ENCODE measurements around the gene HSDL1. TPM values are rescaled to one million over a fixed set of nuclear protein-coding genes. Genes with fewer than 3 reads are reported as not detected.

Gene HSDL1
- total RNA-seq, 1 donor from 2014 or later, result 23.1 TPM

DNA sequence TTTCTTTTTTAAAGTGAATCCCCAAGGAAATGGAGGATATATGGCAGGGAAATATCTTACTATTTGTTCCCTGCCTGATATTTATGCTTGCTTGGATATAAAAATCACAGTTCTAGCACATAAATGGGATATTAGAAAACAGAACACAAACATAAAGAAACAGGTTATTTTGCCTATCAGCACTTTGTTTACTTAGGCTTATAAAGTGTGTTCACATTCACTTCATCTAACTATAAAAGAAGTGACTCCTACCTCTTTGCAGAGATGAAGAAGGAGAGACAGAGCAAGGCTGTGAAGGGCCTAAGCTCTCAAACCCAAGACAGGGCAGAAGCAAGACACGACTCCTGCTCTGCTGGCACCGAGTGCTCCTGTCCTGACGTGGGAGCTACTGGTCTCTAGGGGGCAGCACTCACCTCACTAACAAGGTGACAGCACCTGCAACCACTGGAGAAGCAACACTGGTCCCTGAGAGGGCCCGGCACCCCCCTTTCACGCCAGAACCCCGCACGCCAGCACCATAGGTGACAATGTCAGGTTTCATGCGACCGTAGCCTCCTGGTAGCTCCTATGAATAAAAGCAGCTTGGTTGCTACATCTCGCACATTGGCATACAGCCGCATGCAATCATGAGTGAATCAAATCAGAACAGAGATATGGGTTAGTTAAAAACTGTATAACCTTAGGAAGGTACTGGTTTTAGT is 60.3 kb downstream of the HSDL1 start:
- DNase-seq (ENCODE audit: low spot score), result no peak

DNA sequence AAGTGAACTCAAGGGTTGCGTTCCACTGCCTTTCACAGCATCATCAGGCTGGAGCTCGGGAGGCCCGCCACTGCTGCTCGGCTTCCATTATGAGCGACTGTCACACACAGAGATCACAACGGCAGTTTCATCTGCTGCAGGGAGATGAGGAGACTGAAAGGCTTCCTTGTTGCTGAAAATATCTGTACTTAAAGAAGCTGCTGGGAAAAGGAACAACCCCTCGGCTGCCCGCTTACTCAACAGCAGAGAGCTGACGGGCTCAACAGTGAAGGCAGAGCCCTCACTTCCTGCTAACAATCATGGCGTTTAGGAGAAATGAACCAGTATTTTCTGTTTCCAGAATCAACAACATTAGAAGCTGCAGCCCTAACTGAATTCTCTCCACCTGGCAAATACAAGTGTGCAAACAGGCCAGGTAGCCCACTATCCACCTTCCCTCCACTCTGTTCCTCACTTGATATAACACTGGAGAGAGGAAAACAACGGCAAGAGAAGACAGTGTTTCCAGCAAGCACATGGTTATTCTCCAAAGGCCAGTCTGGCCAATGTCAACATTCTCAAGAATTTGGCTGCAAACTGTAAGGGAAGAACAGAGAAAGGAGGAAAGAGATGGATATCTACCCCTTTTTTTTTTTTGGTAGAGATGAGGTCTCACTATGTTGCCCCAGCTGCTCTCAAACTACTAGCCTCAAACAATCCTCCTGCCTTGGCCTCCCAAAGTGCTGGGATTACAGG is 62.0 kb downstream of the HSDL1 start:
- no peak for DNase-seq (ENCODE audit: low spot score)

DNA sequence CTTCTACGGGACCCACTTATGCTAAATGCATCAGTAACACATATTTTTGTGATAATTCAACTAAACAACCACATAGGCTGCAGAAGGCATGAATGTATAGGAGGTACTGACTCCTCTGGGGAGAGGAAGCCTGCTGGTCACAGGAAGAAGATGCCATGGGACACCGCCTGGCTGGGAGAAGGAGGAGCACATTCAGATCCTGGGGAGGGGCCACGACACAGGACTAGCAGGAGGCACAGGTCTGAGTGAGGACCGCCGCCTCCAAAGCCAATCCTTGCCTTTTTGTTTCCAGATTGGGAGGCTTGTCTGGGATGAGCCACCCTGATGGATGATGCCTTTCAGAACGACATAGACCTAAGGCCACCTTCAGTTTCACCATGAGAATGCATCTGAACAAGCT is 62.9 kb downstream of the HSDL1 start:
- no peak for DNase-seq (ENCODE audit: low spot score)

DNA sequence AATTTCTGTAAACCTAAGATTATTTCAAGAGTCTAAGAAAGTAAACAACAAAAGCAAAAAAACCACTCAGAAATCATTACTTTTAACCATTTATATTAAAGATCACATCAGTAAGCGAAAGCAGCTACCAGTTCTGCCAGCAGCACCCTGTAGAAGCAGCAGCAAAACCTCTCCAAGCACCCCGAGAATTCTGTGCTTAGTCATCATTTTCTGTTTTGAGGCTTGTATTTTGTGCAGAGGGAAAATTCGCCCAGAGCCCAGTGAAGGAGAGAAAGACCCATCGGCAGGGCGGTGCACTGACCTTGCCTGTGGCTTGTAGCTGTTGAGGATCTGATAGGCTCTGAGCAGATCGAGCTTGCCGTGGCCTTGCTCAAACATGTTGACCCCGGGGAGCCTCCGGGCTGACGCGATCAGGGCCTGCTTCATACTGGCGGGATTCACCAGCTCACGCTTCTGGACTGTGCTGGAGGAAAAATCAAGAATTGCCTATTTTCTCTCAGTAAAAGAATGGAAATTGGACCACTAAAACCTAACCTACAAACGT is 63.5 kb downstream of the HSDL1 start:
- no peak for DNase-seq (ENCODE audit: low spot score)

DNA sequence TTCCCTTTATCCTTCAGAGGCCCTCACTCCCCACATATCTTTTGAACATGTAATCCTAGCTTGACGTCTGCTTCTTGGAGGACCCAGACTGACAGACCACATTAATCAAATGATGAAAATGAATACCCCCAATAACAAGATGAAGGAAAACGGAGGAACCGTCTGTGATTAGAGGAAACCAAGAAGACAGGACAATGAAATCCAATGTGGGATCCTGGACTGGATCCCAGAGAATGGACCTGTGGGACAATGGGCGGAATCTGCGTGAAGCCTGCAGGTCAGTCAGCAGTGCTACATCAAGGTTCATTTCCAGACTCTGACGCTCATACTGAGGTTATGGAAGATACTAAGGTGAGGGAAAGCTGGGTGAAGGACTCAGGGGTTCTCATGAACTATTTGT is 64.2 kb downstream of the HSDL1 start:
- DNase-seq (ENCODE audit: low spot score), result no peak

DNA sequence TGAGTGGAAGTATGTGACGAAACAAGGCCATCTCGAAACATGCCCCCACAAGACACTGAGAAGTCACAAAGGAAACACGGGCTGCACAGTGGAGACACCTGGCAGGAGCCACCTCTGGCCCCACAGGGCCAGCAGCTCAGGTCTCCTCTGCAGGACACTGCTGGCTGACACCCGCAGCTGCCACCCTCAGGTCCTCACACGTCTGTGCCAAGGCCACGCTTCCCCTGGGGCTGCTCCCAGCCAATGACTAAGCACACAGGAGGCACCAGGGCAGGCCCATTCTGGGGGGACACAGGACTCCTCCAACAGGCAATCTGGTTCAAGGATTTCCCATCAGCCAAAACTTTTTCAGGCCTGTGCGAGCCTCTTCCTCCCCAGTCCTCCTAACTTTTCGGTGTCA is 64.6 kb downstream of the HSDL1 start:
- no peak for DNase-seq (ENCODE audit: low spot score)

DNA sequence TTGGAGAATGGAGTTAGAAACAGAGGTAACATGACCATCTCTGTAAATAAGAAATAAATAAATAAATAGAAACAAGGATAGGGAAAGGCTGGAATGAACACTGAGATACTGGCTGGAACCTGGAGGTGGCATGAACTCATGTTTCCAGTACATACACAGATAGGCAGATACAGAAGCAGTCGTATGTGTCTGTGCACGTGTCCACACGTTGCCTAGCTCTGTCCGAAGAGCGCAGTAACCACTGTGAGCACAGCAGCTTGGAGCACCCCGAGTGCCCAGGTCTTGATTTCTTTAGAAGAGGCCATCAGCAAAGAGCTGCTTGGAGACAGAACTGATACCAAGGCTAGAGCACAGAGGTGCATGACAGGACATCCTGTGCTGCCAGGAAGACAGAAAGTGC is 65.3 kb downstream of the HSDL1 start:
- DNase-seq (ENCODE audit: low spot score), result no peak

DNA sequence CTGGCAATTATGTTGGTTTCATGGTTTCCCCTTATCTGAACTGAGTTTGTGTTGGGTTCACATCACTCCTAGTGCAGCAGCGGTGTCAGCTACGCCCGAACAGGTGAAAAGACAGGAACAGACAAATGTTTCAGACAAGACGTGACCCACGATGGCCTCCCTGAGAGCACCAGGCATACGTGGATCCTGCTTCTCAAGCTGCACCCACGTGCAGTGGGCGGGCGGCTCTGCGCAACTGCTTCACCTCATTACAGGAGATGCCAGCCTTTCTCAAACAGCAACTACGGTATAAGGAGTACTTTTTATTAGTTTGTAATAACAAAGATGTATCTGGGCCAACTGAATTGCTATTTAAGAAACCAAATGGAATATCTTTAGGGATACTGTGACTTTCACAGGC is 69.6 kb downstream of the HSDL1 start:
- DNase-seq (ENCODE audit: low spot score), result no peak

DNA sequence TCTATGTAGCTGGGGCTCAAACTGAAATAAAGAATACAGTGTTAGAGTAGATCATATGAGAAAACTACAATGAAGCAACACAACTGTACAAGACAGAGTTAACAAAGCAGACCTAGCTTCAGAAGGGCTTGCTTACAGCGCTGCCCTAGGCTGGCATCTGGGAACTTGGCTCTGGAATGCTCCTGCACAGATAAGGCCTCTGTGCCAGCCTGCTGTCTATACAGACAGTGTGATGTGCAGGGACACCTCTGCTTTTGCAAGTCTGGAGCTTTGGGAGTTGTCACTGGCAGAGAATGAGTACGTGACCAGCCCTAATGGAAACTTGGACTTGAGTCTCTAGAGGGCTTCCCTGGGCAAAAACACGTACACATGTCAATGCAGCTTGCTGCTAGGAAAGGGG is 70.3 kb downstream of the HSDL1 start:
- no peak for DNase-seq (ENCODE audit: low spot score)

Other genes with a start within 250 kb of the HSDL1 start
- gene MLYCD, start 246.1 kb downstream of the HSDL1 start, total RNA-seq, result 10.4 TPM
- gene OSGIN1, start 191.9 kb downstream of the HSDL1 start, total RNA-seq, result 30.9 TPM
- 1.5 TPM for gene NECAB2, start 176.9 kb downstream of the HSDL1 start, total RNA-seq
- gene SLC38A8, start 102.4 kb downstream of the HSDL1 start, total RNA-seq, result not detected
- gene MBTPS1, start 28.2 kb downstream of the HSDL1 start, total RNA-seq, result 70.9 TPM
- not detected for gene DNAAF1, start 131 bp upstream of the HSDL1 start, total RNA-seq
- 44.5 TPM for gene TAF1C, start 41.9 kb upstream of the HSDL1 start, total RNA-seq
- gene ADAD2, start 46.0 kb upstream of the HSDL1 start, total RNA-seq, result not detected
- gene KCNG4, start 94.8 kb upstream of the HSDL1 start, total RNA-seq, result not detected
- gene WFDC1, start 149.7 kb upstream of the HSDL1 start, total RNA-seq, result 1.4 TPM
- gene ATP2C2, start 223.4 kb upstream of the HSDL1 start, total RNA-seq, result 0.67 TPM